ENCODE measurements around the gene GBP7. TPM values are rescaled to one million over a fixed set of nuclear protein-coding genes. Genes with fewer than 3 reads are reported as not detected.

Gene GBP7
- total RNA-seq, 1 donor from 2014 or later = not detected

GRCh38 chr1:89198491-89199072, 22.8 kb upstream of the GBP7 start, which contains the start of gene GBP4:
Gene GBP4, minus strand, starts transcription at chr1:89198942. Its CDS starts 108 bp downstream, at chr1:89198834.
- peak within 1 kb of the TSS; percentile 5 for H3K27ac Mint-ChIP-seq
- H3K9me3 Mint-ChIP-seq (ENCODE audit: low read depth) = no peaks in the 10 kb centered on the region
- TF ChIP-seq CTCF (IDR thresholded peaks at IDR 0.05; ENCODE audit: unreplicated experiment) = no peak
- H3K27me3 Mint-ChIP-seq = peaks cover 12% of the 10 kb centered on the region
- H3K4me1 Mint-ChIP-seq (ENCODE audit: low read depth) = peaks cover 24% of the 10 kb centered on the region
- no peak within 1 kb of the TSS for H3K4me3 Mint-ChIP-seq (ENCODE audit: low read depth)
- no peaks in the 10 kb centered on the region for H3K36me3 Mint-ChIP-seq (ENCODE audit: insufficient read depth)
- DNase-seq (ENCODE audit: low spot score, unreplicated experiment) = no peak

- Mint-ChIP-seq H3K4me3 (ENCODE audit: low read depth) (no peak overlapping the region), H3K36me3 (ENCODE audit: insufficient read depth) (no peaks in the 10 kb centered on the region), H3K9me3 (ENCODE audit: low read depth) (no peaks in the 10 kb centered on the region), H3K27me3 (peaks cover 12% of the 10 kb centered on the region), H3K4me1 (ENCODE audit: low read depth) (peaks cover 24% of the 10 kb centered on the region), H3K27ac (peak overlapping the region; percentile 5)
- no peak for TF ChIP-seq CTCF (IDR thresholded peaks at IDR 0.05; ENCODE audit: unreplicated experiment)
- no peak for DNase-seq (ENCODE audit: low spot score, unreplicated experiment)
Observed at GRCh38 chr1:89198081-89198480, 22.3 kb upstream of the GBP7 start.

GRCh38 chr1:89195476-89195875, 19.7 kb upstream of the GBP7 start:
- no peaks in the 10 kb centered on the region for H3K9me3 Mint-ChIP-seq (ENCODE audit: low read depth)
- H3K27me3 Mint-ChIP-seq = peaks cover 12% of the 10 kb centered on the region
- no peak for DNase-seq (ENCODE audit: low spot score, unreplicated experiment)
- TF ChIP-seq CTCF (IDR thresholded peaks at IDR 0.05; ENCODE audit: unreplicated experiment) = no peak
- H3K4me1 Mint-ChIP-seq (ENCODE audit: low read depth) = peaks cover 21% of the 10 kb centered on the region
- H3K4me3 Mint-ChIP-seq (ENCODE audit: low read depth) = no peak overlapping the region
- no peak overlapping the region for H3K27ac Mint-ChIP-seq
- no peaks in the 10 kb centered on the region for H3K36me3 Mint-ChIP-seq (ENCODE audit: insufficient read depth)

- no peak for DNase-seq (ENCODE audit: low spot score, unreplicated experiment)
- Mint-ChIP-seq H3K4me1 (ENCODE audit: low read depth) (peaks cover 8% of the 10 kb centered on the region), H3K27me3 (no peaks in the 10 kb centered on the region), H3K27ac (no peak overlapping the region), H3K36me3 (ENCODE audit: insufficient read depth) (no peaks in the 10 kb centered on the region), H3K9me3 (ENCODE audit: low read depth) (no peaks in the 10 kb centered on the region), H3K4me3 (ENCODE audit: low read depth) (no peak overlapping the region)
- no peak for TF ChIP-seq CTCF (IDR thresholded peaks at IDR 0.05; ENCODE audit: unreplicated experiment)
Observed at GRCh38 chr1:89191314-89191713, 15.5 kb upstream of the GBP7 start.

GRCh38 chr1:89190017-89190416, 14.2 kb upstream of the GBP7 start:
- Mint-ChIP-seq H3K27me3 (no peaks in the 10 kb centered on the region), H3K4me3 (ENCODE audit: low read depth) (no peak overlapping the region), H3K9me3 (ENCODE audit: low read depth) (no peaks in the 10 kb centered on the region), H3K4me1 (ENCODE audit: low read depth) (peaks cover 8% of the 10 kb centered on the region), H3K36me3 (ENCODE audit: insufficient read depth) (no peaks in the 10 kb centered on the region), H3K27ac (no peak overlapping the region)
- DNase-seq (ENCODE audit: low spot score, unreplicated experiment) = no peak
- TF ChIP-seq CTCF (IDR thresholded peaks at IDR 0.05; ENCODE audit: unreplicated experiment) = no peak

Measured in progenitor cell of endocrine pancreas (in vitro differentiated cells).